ENCODE data around the gene MAP3K21.

- TF ChIP-seq CTCF (IDR thresholded peaks at IDR 0.05; ENCODE audit: low read length) = no peak
- no peak for TF ChIP-seq EZH2phosphoT487 (IDR thresholded peaks at IDR 0.05; ENCODE audit: low read length)
- no peak for TF ChIP-seq EZH2 (optimal IDR thresholded peaks at IDR 0.05; ENCODE audit: low read depth, low read length)
Measured at GRCh38 chr1:233368106-233368788, 40.7 kb downstream of the MAP3K21 start.
